OCI-LY1 (cell line): ENCODE results near the gene PPP1R17.

ENCODE experiments used
- H2AFZ ChIP-seq: fragments of 200-600 bp; sonication (generic), shearing (Covaris generic); 2 replicates; pipeline ENCODE4 v1.6.0; 2014; ENCODE audit warnings: antibody characterized with exemption, mild to moderate bottlenecking, low read length
- H3F3A ChIP-seq: fragments of 200-600 bp; sonication (generic), shearing (Covaris generic); 2 replicates; pipeline ENCODE4 v1.6.0; 2014; ENCODE audit warnings: mild to moderate bottlenecking, antibody characterized with exemption, low read length, moderate library complexity; ENCODE audit not compliant: insufficient read depth
- H3K27ac ChIP-seq: fragments of 200-600 bp; sonication (generic); 2 replicates; pipeline ENCODE4 v1.5.1; 2014; ENCODE audit warnings: low read length, mixed run types, mild to moderate bottlenecking, low read depth; ENCODE audit not compliant: poor library complexity, severe bottlenecking
- H3K27me3 ChIP-seq: fragments of 200-600 bp; sonication (generic); 2 replicates; pipeline ENCODE4 v1.6.0; 2014; ENCODE audit warnings: antibody characterized with exemption, mild to moderate bottlenecking, low read length, moderate library complexity; ENCODE audit not compliant: insufficient read depth
- H3K36me3 ChIP-seq: fragments of 200-600 bp; sonication (generic); 2 replicates; pipeline ENCODE4 v1.6.1; 2014; ENCODE audit warnings: mild to moderate bottlenecking, antibody characterized with exemption, low read length, moderate library complexity, mixed read lengths; ENCODE audit not compliant: insufficient read depth
- H3K4me1 ChIP-seq: fragments of 200-600 bp; sonication (generic); 2 replicates; pipeline ENCODE4 v1.5.1; 2014; ENCODE audit warnings: mild to moderate bottlenecking, low read length, moderate library complexity; ENCODE audit not compliant: insufficient read depth, severe bottlenecking
- H3K4me2 ChIP-seq: fragments of 200-600 bp; sonication (generic), shearing (Covaris generic); 2 replicates; pipeline ENCODE4 v1.6.1; 2014; ENCODE audit warnings: low read length
- H3K4me3 ChIP-seq: fragments of 200-600 bp; sonication (generic); 2 replicates; pipeline ENCODE4 v1.5.1; 2014; ENCODE audit warnings: low read length, low read depth, mild to moderate bottlenecking, mixed read lengths; ENCODE audit not compliant: poor library complexity, severe bottlenecking
- H3K79me2 ChIP-seq: fragments of 200-600 bp; shearing (Covaris generic); 2 replicates; pipeline ENCODE4 v1.6.1; 2016; ENCODE audit warnings: mixed run types, low read length, mixed read lengths; ENCODE audit not compliant: insufficient read depth
- H3K9ac ChIP-seq: fragments of 200-600 bp; sonication (generic), shearing (Covaris generic); 2 replicates; pipeline ENCODE4 v1.6.1; 2014; ENCODE audit warnings: mild to moderate bottlenecking, low read length, mixed read lengths
- H3K9me2 ChIP-seq: fragments of 200-600 bp; sonication (generic), shearing (Covaris generic); 2 replicates; pipeline ENCODE4 v1.6.1; 2014; ENCODE audit warnings: low read depth, mild to moderate bottlenecking, low read length, mixed read lengths
- H3K9me3 ChIP-seq: fragments of 200-600 bp; shearing (Covaris generic); 2 replicates; pipeline ENCODE4 v1.6.1; 2014; ENCODE audit warnings: low read length, mixed read lengths
- H4K20me1 ChIP-seq: fragments of 200-600 bp; sonication (generic), shearing (Covaris generic); 2 replicates; pipeline ENCODE4 v1.6.0; 2016; ENCODE audit warnings: mild to moderate bottlenecking, low read length; ENCODE audit not compliant: insufficient read depth
- CTCF ChIP-seq: fragments of 200-600 bp; sonication (generic), shearing (Covaris generic); IDR thresholded peaks from 2 replicates; pipeline ENCODE4 v1.5.1; 2017; ENCODE audit warnings: mild to moderate bottlenecking, antibody characterized with exemption, low read length, moderate library complexity, mixed read lengths
- EZH2 ChIP-seq: fragments of 200-600 bp; sonication (generic), shearing (Covaris generic); IDR thresholded peaks from 2 replicates; pipeline ENCODE4 v1.8.0; 2017; ENCODE audit warnings: borderline replicate concordance, mixed run types, mild to moderate bottlenecking, antibody characterized with exemption, low read length, moderate library complexity, mixed read lengths

PPP1R17 gene

GRCh38 chr7:31669461-31669860, 17.6 kb upstream of the PPP1R17 start:
- TF ChIP-seq EZH2 (no peak), CTCF (no peak)
- no peaks in the 10 kb centered on the region for H3K4me1 ChIP-seq
- H3K9ac ChIP-seq: no peak overlapping the region
- H3K4me2 ChIP-seq: no peak overlapping the region
- no peak overlapping the region for H3K27ac ChIP-seq
- H3F3A ChIP-seq: no peaks in the 10 kb centered on the region
- H3K79me2 ChIP-seq: no peaks in the 10 kb centered on the region
- no peak overlapping the region for H3K4me3 ChIP-seq
- H3K27me3 ChIP-seq: peaks cover 5% of the 10 kb centered on the region; the same call in 1 of the 2 replicates
- H4K20me1 ChIP-seq: no peaks in the 10 kb centered on the region
- H2AFZ ChIP-seq: no peak overlapping the region
- no peaks in the 10 kb centered on the region for H3K36me3 ChIP-seq
- no peaks in the 10 kb centered on the region for H3K9me2 ChIP-seq
- H3K9me3 ChIP-seq: no peaks in the 10 kb centered on the region

DNA sequence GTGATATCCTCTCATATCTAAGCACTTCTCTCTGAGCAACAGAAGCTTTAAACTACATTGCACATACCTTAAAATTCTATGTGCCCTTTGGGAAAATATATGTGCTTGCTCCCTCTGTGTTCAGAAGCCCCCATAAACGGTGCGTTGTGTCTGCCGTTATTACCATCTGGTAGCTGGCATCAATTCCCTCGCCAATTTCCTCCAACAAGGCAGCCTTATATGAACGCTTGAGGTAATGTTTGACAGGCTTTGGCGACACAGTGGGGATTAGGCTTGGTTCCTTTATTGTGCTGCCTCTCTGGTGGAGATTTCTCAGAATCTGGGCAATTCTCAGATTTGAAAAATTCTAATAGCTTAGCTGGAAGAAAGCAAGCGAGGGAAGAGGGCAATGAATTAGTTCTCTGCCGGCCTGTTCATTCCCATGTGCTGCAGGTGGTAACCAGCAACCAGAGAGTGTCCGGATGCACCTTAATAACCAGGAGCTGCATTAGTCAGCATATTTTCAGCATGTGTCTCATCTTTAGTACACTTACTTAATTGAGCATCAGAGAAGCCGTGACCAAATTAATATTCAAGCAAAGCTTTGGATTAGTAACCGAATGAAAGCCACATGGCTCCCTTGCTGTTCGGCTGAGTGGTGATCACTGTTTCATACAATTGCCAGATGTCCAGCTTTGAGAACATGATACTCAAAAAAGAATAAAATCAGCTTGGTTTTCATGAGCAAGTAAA, 7.3 kb upstream of the PPP1R17 start:
- no peak for TF ChIP-seq EZH2
- no peak for TF ChIP-seq CTCF
- H4K20me1 ChIP-seq: no peaks in the 10 kb centered on the region
- H3K36me3 ChIP-seq: no peaks in the 10 kb centered on the region
- H2AFZ ChIP-seq: no peak overlapping the region
- no peak overlapping the region for H3K4me3 ChIP-seq
- no peak overlapping the region for H3K27ac ChIP-seq
- no peaks in the 10 kb centered on the region for H3K9me2 ChIP-seq
- H3K9me3 ChIP-seq: no peaks in the 10 kb centered on the region
- no peak overlapping the region for H3K4me2 ChIP-seq
- H3K79me2 ChIP-seq: no peaks in the 10 kb centered on the region
- no peaks in the 10 kb centered on the region for H3K4me1 ChIP-seq
- H3F3A ChIP-seq: no peaks in the 10 kb centered on the region
- no peaks in the 10 kb centered on the region for H3K27me3 ChIP-seq
- H3K9ac ChIP-seq: no peak overlapping the region

GRCh38 chr7:31683445-31684225, 3.4 kb upstream of the PPP1R17 start:
- no peak overlapping the region for H2AFZ ChIP-seq
- no peaks in the 10 kb centered on the region for H3K9me3 ChIP-seq
- no peak overlapping the region for H3K27ac ChIP-seq
- no peaks in the 10 kb centered on the region for H3K9me2 ChIP-seq
- H3K4me3 ChIP-seq: no peak overlapping the region
- no peaks in the 10 kb centered on the region for H3K79me2 ChIP-seq
- no peaks in the 10 kb centered on the region for H3K4me1 ChIP-seq
- H4K20me1 ChIP-seq: no peaks in the 10 kb centered on the region
- H3K9ac ChIP-seq: no peak overlapping the region
- H3F3A ChIP-seq: no peaks in the 10 kb centered on the region
- H3K36me3 ChIP-seq: no peaks in the 10 kb centered on the region
- H3K27me3 ChIP-seq: no peaks in the 10 kb centered on the region
- H3K4me2 ChIP-seq: no peak overlapping the region
- TF ChIP-seq EZH2 (no peak), CTCF (no peak)
